Rectal smooth muscle tissue (tissue), 1 donor: ENCODE results near the gene MRPL51.

Experiments
- H3K27ac ChIP-seq: one replicate; pipeline ENCODE4 v1.7.0; 2013; ENCODE audit warnings: low read depth, low read length, inconsistent platforms
- H3K27me3 ChIP-seq: one replicate; pipeline ENCODE4 v1.7.0; 2013; ENCODE audit warnings: low read length; ENCODE audit not compliant: control insufficient read depth, insufficient read depth
- H3K36me3 ChIP-seq: one replicate; pipeline ENCODE4 v1.7.0; 2013; ENCODE audit warnings: low read length; ENCODE audit not compliant: control insufficient read depth, insufficient read depth
- H3K4me1 ChIP-seq: one replicate; pipeline ENCODE4 v1.7.0; 2013; ENCODE audit warnings: low read length; ENCODE audit not compliant: control insufficient read depth, insufficient read depth
- H3K4me3 ChIP-seq: one replicate; pipeline ENCODE4 v1.7.0; 2013; ENCODE audit warnings: low read length
- H3K9ac ChIP-seq: one replicate; pipeline ENCODE4 v1.7.0; 2013; ENCODE audit warnings: low read length

MRPL51 gene

GRCh38 chr12:6461401-6462233, 31.4 kb downstream of the MRPL51 start:
- H3K4me1 ChIP-seq = peaks cover 2% of the 10 kb centered on the region
- no peaks in the 10 kb centered on the region for H3K27me3 ChIP-seq
- H3K27ac ChIP-seq = no peak overlapping the region
- no peak overlapping the region for H3K9ac ChIP-seq
- H3K4me3 ChIP-seq = no peak overlapping the region
- H3K36me3 ChIP-seq = peaks cover 65% of the 10 kb centered on the region

GRCh38 chr12:6460751-6461371, 32.2 kb downstream of the MRPL51 start:
- Histone ChIP-seq H3K4me3 (no peak overlapping the region), H3K27me3 (no peaks in the 10 kb centered on the region), H3K36me3 (peaks cover 65% of the 10 kb centered on the region), H3K4me1 (peaks cover 2% of the 10 kb centered on the region), H3K9ac (no peak overlapping the region), H3K27ac (no peak overlapping the region)

DNA sequence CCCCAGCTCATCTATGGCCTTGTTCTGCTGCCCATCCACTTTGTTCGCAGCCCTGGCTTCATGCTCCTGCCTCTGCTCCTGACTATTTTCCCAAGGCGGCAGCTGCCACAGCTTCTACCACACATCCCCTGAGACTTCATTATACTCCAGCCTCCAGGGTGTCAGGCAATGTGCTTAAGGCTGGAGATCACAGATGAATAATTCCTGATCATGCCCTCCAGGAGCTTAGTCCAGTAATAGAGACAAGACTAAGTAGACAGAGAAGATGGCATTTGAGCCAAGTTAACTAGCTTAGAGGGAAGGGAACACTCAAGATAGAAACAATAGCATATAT, 34.1 kb downstream of the MRPL51 start:
- Histone ChIP-seq H3K27me3 (no peaks in the 10 kb centered on the region), H3K4me3 (no peak overlapping the region), H3K4me1 (no peaks in the 10 kb centered on the region), H3K27ac (no peak overlapping the region), H3K9ac (no peak overlapping the region), H3K36me3 (peaks cover 63% of the 10 kb centered on the region)

DNA sequence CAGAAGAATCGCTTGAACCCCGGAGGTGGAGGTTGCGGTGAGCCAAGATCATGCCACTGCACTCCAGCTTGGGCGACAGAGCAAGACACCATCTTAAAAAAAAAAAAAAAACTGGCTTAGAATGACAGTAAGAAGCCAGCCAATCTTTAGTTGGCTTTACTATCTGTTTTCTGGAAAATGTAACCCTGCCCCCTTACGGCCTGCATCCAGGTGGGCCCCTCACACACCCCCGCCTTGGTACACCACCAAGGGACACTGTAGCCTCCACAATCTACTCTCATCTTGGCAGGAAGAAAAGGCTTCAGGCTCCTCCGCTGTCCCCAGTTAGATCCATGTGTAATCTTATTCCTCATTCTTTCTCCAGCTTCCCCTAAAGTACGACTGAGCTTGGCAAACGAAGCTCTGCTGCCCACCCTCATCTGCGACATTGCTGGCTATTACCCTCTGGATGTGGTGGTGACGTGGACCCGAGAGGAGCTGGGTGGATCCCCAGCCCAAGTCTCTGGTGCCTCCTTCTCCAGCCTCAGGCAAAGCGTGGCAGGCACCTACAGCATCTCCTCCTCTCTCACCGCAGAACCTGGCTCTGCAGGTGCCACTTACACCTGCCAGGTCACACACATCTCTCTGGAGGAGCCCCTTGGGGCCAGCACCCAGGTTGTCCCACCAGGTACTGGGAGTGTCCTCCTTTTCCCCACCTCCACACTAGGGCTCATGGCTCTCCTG, 34.6 kb downstream of the MRPL51 start:
- no peak overlapping the region for H3K27ac ChIP-seq

GRCh38 chr12:6457220-6457945, 35.7 kb downstream of the MRPL51 start:
- Histone ChIP-seq H3K27ac (no peak overlapping the region), H3K4me3 (no peak overlapping the region), H3K27me3 (no peaks in the 10 kb centered on the region), H3K4me1 (peaks cover 10% of the 10 kb centered on the region), H3K36me3 (peaks cover 49% of the 10 kb centered on the region), H3K9ac (no peak overlapping the region)

More for the DNA sequence above, 34.6 kb downstream of the MRPL51 start:
- peaks cover under 1% of the 10 kb centered on the region for H3K4me1 ChIP-seq
- H3K27me3 ChIP-seq = no peaks in the 10 kb centered on the region
- peaks cover 60% of the 10 kb centered on the region for H3K36me3 ChIP-seq
- H3K9ac ChIP-seq = no peak overlapping the region
- no peak overlapping the region for H3K4me3 ChIP-seq

GRCh38 chr12:6452944-6453630, 40.0 kb downstream of the MRPL51 start:
- H3K4me3 ChIP-seq = peak overlapping the region; percentile 86
- peak overlapping the region; percentile 89 for H3K9ac ChIP-seq

DNA sequence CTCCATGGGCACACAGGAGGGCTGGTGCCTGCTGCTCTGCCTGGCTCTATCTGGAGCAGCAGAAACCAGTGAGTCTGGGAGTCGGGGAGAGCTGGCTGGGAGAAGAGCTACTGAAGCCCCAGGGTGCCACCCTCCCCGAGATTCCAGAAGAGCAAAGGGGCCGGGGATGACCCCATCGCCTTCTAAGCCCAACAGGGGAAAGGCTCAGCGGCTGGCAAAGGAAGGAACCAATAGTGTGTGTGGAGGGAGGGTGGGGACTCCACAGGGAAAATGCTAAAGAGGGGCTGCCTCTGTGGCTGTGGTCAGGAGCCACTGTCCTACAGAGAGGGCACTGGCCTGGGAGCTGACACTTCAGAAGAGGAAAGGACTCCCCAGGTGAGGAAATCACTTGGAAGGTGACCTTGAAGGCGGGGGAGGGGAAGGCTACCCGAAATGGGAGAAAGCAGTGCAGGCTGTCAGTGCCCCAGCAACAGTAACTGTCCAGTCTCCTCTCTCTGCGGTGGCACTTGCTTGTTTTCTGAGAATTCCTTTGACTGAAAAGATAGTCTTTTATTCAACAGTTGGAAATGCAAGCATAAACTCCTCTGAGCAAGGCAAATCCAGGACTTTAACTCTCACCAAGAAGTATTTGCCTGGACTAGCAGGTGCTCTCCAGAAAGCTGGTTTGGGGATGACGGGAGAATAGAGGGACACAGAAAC, 40.7 kb downstream of the MRPL51 start:
- peaks cover 13% of the 10 kb centered on the region for H3K36me3 ChIP-seq
- H3K4me1 ChIP-seq = peaks cover 22% of the 10 kb centered on the region
- peak overlapping the region; percentile 86 for H3K4me3 ChIP-seq
- no peaks in the 10 kb centered on the region for H3K27me3 ChIP-seq
- H3K9ac ChIP-seq = peak overlapping the region; percentile 89
- H3K27ac ChIP-seq = peak overlapping the region; percentile 95

More at GRCh38 chr12:6452944-6453630, 40.0 kb downstream of the MRPL51 start:
- Histone ChIP-seq H3K4me1 (peaks cover 22% of the 10 kb centered on the region), H3K27me3 (no peaks in the 10 kb centered on the region), H3K27ac (peak overlapping the region; percentile 95), H3K36me3 (peaks cover 18% of the 10 kb centered on the region)

GRCh38 chr12:6451348-6452244, 41.5 kb downstream of the MRPL51 start, which contains the start of gene TAPBPL:
Gene TAPBPL, plus strand, starts transcription at chr12:6452042. Its CDS starts 207 bp downstream, at chr12:6452249.
- H3K36me3 ChIP-seq = peaks cover 9% of the 10 kb centered on the region
- H3K27ac ChIP-seq = peak within 1 kb of the TSS; percentile 95
- H3K4me3 ChIP-seq = peak within 1 kb of the TSS; percentile 86
- H3K9ac ChIP-seq = peak within 1 kb of the TSS; percentile 89
- H3K4me1 ChIP-seq = peaks cover 22% of the 10 kb centered on the region
- H3K27me3 ChIP-seq = no peaks in the 10 kb centered on the region

DNA sequence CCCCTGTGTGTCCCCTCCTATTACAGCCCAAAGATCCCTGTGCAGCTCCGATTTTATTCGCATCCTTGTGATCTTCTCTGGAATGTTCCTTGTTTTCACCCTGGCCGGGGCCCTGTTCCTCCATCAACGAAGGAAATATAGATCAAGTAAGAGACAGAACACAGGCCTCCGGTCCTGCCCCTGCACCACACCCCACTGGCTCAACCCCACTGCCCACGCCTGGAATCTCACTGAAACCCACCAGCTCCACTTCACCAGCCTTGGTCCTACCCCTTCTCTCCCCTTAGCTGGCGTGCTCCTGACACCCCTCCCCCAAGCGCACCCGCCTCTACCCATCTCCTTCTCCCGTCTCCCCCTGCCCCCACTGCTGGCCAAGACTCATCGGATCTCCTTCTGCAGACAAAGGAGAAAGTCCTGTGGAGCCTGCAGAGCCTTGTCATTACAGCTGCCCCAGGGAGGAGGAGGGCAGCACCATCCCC, 42.2 kb downstream of the MRPL51 start:
- peaks cover 9% of the 10 kb centered on the region for H3K36me3 ChIP-seq
- no peaks in the 10 kb centered on the region for H3K27me3 ChIP-seq
- H3K4me1 ChIP-seq = peaks cover 22% of the 10 kb centered on the region

GRCh38 chr12:6450091-6450868, 42.8 kb downstream of the MRPL51 start:
- H3K9ac ChIP-seq = peak overlapping the region; percentile 54
- H3K4me3 ChIP-seq = peak overlapping the region; percentile 86
- no peaks in the 10 kb centered on the region for H3K27me3 ChIP-seq
- H3K36me3 ChIP-seq = peaks cover 13% of the 10 kb centered on the region
- H3K4me1 ChIP-seq = peaks cover 22% of the 10 kb centered on the region
- peak overlapping the region; percentile 95 for H3K27ac ChIP-seq

More for the DNA sequence above, 42.2 kb downstream of the MRPL51 start:
- Histone ChIP-seq H3K9ac (peak overlapping the region; percentile 54), H3K27ac (peak overlapping the region; percentile 95), H3K4me3 (peak overlapping the region; percentile 86)
